GM21526 (cell line): Measurements from ENCODE around the gene ADRA2B.

ENCODE experiments used
- ATAC-seq: cut with Tn5 transposase; IDR thresholded peaks from one replicate; pipeline ENCODE4 v1.9.1; 2021; ENCODE audit warnings: moderate library complexity; ENCODE audit not compliant: unreplicated experiment, low FRiP score

The ADRA2B gene

DNA sequence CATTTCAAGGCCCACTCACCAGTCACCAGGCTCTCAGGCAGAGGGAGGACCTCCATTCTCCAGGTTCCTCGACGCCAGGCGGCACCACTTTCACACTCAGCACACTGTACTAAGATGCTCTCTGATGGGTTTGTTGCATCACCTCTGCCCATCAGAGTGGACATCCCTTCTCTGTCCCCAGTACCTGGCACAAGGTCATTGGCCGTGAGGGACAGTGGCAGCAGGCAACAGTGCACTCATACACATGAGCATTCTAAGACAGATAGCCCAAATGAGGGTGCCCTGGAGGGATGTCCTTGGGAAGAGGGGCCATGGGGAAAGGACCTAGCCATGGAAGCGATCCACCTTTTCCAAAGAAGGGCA is 3.0 kb upstream of the ADRA2B start:
- ATAC-seq, result no peak

DNA sequence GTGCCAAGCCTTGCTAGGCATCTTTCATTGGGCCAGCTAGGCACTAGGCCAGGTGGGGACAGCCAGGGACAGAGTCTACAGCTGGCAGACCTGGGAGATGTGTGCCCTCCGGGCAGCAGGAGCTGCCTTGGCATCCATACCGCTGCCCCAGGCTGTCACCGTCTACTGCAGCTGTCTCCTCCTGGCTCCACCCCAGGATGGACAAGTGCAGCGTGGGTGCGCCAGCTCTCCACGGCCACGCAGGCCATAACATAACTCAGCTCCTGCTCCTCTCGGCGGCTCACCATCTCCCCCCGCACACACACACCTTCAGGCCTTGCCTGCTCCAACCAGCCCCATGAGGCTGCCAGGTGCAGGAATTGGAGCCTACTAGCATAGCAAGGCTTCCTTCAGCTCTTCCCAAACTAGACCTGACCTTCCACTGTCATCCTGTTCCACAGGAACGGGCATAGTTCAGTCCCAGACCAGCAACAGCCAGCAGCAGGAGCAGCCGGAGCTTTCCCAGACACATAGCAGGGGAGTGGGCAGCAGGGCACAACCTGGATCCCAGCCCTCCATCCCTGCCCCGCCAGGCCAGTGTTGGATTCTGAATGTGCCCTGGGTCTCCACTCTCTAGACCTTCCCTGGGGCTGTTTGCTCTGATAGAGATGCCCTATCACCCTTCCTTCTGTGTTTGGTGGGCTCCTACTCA is 2.5 kb upstream of the ADRA2B start:
- no peak for ATAC-seq

DNA sequence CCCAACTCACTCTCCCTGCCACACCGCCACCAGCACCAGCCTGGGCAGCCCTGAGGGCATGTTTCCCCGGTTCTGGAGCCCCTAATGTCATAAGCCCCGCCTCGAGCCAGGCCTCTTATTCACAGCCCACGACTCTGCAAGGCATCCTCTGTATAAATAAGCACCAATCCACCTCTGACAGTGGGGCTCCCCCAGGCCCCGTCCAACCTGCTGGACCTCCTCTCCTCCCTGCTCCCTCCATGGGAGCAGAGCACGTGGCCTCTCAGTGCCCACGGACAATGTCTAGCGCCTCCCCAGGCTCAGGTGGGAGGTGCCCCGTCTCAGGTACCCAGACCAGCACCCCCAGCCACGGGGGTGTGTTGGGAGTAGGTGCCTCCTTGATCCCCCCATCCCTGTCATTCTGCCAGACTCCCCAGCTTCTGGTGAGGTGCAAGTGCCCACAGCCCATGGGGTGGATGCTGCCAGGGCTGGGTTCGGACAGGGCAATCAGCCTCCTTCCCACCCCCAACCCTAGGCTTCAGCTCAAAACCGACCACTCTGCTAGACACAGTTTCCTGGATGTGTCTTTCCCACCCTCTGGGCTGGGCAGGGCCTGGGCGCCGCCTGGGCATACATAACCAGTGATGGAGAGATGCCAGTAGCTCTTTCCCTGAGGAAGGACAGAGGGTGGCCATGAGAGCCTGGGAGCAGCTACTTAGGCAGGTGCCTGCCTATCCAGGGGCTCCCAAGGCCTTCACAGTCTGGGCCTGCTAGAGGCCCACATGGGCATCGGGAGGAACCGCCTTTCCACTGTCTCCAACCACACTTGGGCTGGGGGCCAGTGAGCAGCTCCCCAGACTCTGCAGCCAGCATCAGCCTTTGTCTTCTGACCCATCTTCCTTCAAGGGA is 1.6 kb upstream of the ADRA2B start:
- no peak for ATAC-seq

DNA sequence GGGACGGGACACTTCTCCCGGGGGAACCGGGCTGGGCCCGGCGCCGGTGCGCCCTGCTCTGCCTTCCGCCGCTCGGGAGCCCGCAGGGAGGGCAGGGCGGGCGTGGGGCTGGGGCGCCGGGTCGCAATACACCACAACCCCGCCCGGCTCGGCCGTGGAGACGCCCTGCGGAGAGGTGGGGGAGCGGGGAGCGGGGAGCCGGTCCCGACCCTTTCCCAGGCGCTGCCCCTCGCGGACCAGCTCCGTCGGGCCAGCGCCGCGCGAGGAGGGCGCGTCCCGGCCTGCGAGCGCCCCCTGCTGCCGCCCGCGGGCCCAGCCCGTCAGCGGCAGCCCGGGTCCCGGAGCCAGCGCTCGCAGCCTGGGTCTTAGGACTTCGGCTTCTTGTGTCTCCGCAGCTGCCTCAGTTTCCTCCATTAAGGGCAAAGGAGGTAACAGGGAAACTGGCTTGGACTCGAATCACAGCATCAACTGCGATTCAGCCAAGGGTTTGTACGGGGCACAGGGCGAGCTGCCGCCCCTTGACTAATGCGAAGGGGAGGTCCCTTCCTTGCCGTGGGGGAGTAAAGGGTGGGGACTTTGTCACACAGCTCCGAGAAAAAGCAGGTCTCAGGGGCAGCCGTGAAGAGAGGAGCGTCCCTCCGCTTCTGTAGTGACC is 635 bp upstream of the ADRA2B start:
- ATAC-seq, result peak; percentile 62

DNA sequence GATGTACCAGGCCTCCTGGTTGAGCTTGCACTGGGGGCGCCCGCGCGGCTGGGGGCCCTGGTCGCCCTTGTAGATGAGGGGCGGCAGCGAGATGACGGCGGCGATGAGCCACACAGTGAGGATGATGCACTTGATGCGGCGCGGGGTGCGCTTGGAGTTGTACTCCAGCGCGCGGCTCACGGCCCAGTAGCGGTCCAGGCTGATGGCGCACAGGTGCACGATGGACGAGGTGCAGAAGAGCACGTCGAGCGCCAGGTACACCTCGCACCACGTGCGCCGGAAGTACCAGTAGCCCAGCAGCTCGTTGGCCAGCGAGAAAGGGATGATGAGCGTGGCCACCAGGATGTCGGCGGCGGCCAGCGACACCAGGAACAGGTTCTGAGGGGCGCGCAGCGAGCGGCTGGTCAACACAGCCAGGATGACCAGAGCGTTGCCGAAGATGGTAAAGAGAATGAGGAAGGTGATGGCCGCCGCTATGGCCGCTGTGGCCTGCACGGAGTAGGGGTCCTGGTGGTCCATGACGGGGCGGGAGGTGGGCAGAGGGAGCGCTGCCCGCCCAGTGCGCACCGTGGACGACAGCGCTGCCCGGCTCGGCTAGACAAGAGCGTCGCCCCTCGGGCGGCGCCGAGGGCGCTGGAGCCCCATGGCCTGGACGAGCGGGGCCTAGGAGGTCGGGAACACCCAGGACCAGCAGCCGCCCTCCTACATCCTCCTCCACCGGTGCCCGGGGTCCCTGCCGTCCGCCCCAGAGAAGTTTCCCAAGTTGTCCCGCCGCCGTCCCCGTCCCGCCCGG is 544 bp downstream of the ADRA2B start:
- no peak for ATAC-seq

DNA sequence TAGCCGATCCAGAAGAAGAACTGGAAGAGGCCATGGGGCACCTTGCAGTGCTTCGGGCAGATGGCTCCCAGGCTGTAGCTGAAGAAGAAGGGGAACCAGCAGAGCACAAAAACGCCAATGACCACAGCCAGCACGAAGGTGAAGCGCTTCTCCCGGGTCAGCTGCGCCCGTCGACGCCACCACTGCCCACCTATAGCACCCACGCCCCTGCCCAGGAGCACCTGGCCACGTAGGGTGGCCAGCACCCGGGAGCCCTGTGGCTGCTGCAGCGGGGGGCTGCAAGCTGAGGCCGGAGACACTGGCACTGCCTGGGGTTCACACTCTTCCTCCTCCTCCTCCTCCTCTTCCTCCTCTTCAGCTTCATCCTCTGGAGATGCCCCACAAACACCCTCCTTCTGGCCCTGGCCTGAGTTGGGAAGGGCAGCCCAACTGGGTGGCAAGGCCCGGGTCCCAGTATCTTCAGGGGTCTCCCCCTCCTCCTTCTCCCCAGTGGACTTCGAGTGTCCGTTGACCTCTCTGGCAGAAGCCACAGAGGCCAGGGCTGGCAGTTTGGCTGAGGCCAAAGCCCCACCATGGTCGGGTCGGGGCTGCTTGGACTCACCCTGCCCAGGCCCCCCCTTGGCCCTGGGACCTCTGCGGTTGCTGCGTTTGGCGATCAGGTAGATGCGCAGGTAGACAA is 1.3 kb downstream of the ADRA2B start:
- no peak for ATAC-seq

DNA sequence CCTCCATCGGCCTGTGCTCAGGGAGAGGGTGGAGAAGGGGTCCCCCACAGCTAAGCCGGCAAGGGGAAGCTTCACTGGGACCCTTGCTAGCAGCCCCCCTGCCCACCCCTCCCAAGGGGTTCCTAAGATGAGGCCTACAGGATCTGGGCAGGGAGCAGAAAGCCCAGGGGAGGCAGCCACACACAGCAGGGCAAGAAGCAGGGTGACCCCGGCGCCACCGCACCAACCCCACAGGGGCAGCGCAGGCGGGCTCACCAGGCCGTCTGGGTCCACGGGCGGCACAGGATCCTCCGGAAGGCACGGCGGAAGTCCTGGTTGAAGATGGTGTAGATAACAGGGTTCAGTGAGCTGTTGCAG is 1.8 kb downstream of the ADRA2B start:
- no peak for ATAC-seq

DNA sequence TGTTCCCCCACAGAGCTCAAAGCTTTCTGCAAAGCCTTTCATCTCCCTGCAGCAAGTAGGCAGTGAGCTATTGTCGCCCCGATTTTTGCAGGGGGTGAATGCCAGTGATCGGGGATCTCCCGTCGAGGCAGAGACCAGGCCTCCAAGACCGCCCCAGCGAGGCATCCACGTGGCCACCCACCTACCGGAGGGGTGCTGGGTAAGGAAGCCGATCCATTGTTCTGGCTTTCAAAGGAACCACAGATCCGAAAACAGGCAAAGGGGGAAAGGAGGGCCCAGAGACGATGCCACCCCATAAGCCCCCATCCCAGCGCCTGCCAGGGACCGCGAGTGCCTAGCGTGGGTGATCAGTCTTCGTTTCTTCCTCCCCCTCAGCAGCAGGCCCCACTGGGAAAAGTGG is 2.4 kb downstream of the ADRA2B start:
- ATAC-seq, result no peak

DNA sequence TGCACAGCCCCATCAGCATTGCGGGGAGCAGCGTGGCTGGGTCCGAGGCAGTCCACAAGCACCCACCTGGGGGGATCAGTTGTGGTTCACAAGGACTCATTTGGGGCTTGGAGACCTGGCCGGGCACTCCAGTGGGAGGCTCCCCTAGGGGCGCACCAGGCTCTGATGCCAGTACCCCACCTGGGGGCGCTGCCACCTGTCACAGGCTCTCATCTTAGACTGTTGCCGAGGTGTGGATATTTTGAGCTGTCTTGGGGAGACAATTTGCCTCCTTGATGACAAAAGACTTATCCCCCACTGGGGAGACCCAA is 3.0 kb downstream of the ADRA2B start:
- ATAC-seq, result no peak

DNA sequence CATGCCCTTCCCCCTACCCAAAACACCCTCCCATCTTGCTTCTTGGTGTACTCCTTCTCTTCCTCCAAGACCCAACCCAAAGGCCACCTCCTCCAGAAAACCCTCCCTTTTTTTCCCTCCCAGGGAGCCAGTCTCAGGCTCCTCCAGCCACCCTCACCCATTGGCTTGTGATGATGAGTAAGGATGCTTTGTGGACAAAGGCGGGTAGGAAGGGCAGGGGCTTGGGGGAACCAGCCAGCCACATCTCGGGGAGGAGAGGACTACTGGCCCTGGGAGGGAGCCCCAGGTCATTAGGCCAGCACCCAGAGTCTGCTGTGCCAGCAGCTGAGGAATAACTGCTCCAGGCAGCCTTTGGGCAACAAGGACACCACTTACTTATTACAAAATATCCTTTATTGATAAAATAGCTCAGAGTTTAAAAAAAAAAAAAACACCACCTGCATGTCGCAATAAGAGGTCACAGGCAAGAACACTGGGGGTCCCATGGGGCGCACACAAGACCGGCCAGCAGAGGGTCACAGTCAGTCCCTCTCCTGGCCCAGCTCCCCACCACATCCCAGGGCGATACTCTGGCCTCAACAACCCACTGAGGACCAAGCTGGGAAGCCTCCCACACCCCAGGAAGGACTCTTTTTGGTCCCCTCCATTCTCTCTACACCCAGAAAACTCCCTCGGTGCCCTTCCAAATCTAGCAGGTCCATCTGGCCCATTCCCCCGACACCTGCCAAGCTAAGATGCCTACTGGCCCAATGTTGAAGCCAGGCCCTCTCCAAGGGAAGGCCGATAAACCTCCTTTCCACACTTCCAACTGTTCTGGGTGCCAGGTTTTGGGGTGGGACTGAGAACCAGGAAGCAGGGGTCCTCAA is 3.6 kb downstream of the ADRA2B start:
- no peak for ATAC-seq

DNA sequence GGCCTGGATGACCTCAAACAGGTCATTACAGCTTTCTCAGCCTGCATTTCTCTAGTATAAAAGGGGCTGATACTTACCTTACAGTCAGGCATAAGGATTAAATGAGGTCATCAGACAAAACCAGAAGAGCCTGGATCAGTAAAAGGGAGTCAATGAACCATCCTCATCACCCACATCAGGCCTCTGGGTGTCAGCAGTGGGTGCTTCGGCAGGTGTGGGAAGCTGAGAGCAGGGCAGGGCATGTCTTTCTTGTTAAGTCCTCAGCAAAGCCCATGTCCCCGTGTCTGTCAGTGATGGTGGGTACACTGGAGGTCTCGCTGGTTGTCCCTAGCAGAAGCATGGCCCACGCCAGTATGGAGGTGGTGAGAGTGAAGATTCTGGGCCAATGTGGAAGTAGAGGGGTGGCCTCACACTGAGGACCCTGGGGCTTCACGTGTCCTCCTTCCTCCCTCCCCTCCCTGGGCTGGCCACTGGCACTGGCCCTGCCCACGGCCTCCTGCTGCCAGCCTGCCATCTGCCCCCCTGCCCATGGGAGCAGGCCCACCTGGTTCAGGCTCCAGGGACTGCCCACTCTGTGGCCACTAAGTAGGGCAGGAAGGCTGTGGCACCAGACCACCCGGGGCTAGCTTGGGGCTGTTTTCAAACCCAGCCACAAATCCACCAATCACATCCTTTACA is 4.4 kb downstream of the ADRA2B start:
- ATAC-seq, result no peak

DNA sequence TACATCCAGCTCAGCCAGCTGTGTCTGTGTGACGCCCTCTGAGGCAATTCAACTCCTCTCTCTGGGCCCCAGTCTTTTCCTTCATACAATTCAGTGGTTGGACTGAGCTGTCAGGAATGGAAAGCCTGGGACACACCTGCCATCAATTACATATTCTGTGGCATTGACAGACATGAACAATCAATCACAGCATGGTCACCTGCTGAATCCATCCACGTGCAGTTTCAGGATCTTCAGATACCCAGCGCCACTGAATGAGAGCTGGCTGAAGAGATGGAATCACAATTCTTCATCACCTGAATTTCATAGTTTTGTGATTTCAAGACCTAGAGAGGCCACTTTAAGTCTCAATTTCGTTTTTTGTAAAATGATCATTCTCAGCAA is 5.1 kb downstream of the ADRA2B start:
- no peak for ATAC-seq

DNA sequence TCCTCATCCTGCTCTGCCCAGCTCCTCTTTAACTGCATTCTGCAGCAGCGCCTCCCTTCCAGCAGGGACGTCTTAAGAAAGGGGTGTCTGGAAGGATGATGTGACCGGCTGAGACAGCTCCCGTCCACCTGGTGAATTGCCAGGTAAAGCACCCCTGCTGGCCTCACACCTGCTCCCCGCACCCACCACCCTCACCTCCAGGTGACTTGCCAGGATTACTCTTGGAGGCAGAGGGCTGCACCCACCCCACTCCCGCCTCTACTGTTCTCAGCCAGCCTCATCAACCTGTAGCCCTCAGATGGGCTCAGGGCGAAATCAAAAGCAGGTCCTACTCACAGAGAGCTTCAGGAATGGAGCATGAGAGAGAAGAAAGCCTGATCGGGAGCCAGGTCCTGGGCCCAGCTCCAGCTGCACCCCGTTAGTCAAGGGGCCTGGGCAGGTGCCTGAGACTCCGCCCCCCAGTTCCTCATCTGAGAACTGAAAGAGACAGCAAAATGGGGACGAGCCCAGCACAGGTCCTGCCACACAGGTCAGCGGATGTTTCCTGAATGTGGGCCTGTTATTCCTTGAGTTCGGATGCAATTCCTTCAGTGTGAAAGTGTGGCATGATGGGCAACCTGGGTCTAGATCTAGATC is 5.6 kb downstream of the ADRA2B start:
- no peak for ATAC-seq

DNA sequence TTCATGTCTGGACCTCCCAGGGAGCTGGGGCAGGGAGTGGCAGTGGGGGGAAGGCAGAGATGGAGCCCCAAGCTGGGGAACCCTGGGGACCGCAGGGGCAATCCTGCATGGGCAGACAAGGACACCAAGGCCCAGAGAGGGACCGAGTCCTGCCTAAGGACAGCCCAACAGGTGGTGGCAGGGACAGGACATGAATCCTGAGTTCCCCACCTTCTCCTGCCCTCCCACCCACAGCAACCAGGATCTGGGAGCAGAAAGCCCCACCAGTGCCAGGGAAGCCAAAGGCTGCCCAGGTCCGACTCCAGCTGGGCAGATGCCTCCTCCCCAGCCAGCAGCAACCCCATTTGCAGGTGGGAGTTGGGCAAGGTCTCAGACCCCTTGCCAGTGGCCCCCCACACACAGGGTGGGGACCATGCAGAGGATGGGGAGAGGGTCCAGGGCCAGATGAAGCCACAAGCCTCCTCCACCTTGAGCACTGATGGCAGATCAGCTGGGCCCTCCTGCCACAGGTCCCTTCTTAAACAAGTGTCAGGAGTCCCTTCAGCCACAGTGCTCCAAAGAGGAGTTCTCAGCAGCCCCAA is 6.3 kb downstream of the ADRA2B start:
- ATAC-seq, result no peak

DNA sequence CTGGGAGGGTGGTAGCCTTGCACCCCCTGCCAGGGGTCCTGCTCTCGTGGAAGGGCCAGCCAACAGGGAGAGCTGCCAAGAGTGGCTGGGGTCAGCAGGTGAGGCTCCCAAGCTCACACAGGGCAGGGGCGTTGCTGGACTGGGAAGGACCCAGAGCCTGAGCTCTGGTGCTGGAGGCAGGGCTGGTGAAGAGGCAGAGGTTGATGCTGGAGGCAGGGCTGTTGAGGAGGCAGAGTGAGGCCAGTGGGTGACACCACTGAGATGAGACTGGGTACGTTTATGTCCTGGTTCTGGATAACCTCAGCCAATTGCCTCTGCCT is 7.0 kb downstream of the ADRA2B start:
- no peak for ATAC-seq

DNA sequence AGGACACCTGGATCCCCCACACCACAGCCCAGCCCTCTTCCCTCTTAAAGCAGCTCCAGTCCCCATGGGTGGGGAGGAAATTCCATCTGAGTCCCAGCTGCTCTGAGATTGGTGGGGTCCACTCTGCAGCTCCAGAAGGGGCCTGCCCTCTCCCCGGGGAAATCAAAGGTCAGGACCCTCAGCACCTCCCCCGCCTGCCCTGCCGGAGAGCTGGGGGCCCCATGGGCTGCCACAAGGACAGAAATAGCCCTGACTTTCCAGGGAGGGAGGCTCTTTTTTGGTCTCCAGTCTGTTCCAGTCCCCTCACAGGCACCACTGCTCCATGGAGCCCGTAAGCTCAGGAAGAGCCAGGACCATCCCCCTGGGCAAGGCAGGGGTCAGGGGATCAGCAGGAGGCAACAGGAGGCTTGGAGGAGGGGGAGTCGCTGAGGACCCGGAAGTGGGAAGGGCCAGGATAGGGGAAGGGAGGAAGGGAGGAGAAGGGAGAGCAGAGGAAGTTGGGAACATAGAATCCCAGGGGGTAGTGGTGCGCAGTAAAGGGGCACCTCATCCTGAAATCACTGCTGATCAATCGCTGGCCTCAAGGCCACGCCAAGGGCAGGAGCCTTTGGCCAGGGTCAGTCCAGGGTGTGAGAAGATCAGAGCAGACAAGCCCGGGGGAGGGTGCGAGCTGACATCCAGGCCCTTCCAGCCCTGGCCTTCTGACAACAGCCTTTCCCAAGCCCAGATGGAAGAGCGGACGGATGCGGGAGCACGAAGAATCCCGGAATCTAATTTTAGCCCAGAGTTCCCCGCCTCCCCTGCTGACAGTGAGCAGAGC is 7.6 kb downstream of the ADRA2B start:
- ATAC-seq, result no peak

DNA sequence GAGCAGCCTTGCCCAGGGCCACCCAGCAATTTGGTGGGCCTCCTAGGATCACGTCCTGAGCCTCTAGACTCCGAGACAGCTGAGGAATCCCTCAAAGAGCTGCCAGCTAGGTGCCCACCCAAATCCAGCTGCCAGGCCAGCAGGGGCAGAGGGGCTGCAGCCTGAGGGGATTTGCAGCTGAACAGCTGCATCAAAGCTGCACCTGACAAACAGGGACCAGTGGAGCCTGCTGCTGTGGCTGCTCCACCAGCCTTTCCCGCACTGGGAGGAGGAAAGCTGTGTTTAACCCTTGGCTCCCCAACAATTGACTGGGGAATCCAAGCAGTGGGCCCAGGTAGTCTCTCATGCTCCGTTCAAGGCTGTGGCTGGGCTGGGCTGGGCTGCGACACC is 8.2 kb downstream of the ADRA2B start:
- no peak for ATAC-seq

DNA sequence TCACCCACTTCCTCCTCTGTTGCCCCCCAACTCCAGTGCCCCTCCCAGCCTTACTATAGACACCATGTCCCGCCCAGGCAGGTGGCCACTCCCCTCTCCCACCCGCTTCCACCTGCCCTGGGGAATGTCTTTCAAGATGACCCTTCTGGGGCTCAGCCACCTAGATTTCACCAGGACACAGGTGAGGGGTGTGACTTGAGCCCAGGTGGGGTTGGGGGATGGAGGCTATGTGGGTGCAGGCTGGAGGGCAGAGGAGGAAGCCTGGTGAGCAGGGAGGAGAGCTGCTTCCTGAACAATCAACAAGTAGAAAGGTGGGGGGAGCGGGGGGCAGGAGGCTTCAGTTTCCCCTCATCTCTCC is 8.7 kb downstream of the ADRA2B start:
- no peak for ATAC-seq
